Mesenteric fat pad (tissue), 1 donor: ENCODE measurements around the gene TLK2. TPM values are rescaled to one million over a fixed set of nuclear protein-coding genes. Genes with fewer than 3 reads are reported as not detected.
"Not testable (repeated sequence)": the region's sequence is repeated elsewhere in the genome, so short reads cannot be mapped to it uniquely, and the experiment has no call there.

Experiments
- DNase-seq: peaks from one replicate; pipeline ENCODE4 v3.0.0-alpha.2; 2020; ENCODE audit warnings: low spot score
- total RNA-seq: library from RNA; stranded (reverse); fragmentation: NEBNext Ultra II Directional; extraction: Animal tissue kit (Norgen Biotek cat#: 25700); gene quantifications from one replicate; pipeline ENCODE4 v1.2.1, GENCODE V29; 2021
- donor health status: DM: yes; HTN: yes; CAD: no.

The TLK2 gene
- total RNA-seq, 1 donor from 2014 or later: 44.5 TPM

- DNase-seq: no peak
These were observed 121.5 kb downstream of the TLK2 start for GRCh38 chr17:62599964-62600657.

- no peak for DNase-seq
These were observed 122.2 kb downstream of the TLK2 start for GRCh38 chr17:62600805-62601204.

- no peak for DNase-seq
These were observed 122.8 kb downstream of the TLK2 start for GRCh38 chr17:62601471-62601870.

- DNase-seq: not testable (repeated sequence)
These were observed 125.2 kb downstream of the TLK2 start for GRCh38 chr17:62603783-62604182.

- DNase-seq: no peak
These were observed 127.0 kb downstream of the TLK2 start for GRCh38 chr17:62605588-62605987.

GRCh38 chr17:62611292-62611691, 132.7 kb downstream of the TLK2 start:
- DNase-seq: no peak

- DNase-seq: no peak
These were observed 133.1 kb downstream of the TLK2 start for GRCh38 chr17:62611728-62612127.

- not testable (repeated sequence) for DNase-seq
These were observed 133.7 kb downstream of the TLK2 start for GRCh38 chr17:62612289-62612688.

GRCh38 chr17:62613095-62613494, 134.5 kb downstream of the TLK2 start:
- not testable (repeated sequence) for DNase-seq

GRCh38 chr17:62614142-62614541, 135.5 kb downstream of the TLK2 start:
- no peak for DNase-seq

- DNase-seq: no peak
These were observed 136.9 kb downstream of the TLK2 start for GRCh38 chr17:62615503-62615902.

GRCh38 chr17:62616993-62617893, 138.6 kb downstream of the TLK2 start:
- DNase-seq: no peak

GRCh38 chr17:62617894-62618472, 139.4 kb downstream of the TLK2 start:
- no peak for DNase-seq

- no peak for DNase-seq
These were observed 140.2 kb downstream of the TLK2 start for GRCh38 chr17:62618647-62619416.

- no peak for DNase-seq
These were observed 141.0 kb downstream of the TLK2 start for GRCh38 chr17:62619417-62620155.

GRCh38 chr17:62621223-62621622, 142.6 kb downstream of the TLK2 start:
- DNase-seq: no peak

GRCh38 chr17:62625184-62625869, 146.7 kb downstream of the TLK2 start:
- no peak for DNase-seq

- peak; percentile 41 for DNase-seq
These were observed 147.2 kb downstream of the TLK2 start for GRCh38 chr17:62625870-62626200.

GRCh38 chr17:62626719-62627218, 148.1 kb downstream of the TLK2 start:
- DNase-seq: peak; percentile 82
